ENCODE measurements around the gene UBR4. TPM values are rescaled to one million over a fixed set of nuclear protein-coding genes. Genes with fewer than 3 reads are reported as not detected.
A peak's percentile ranks its signal among the peaks of the same experiment; 100 is the strongest.

The UBR4 gene
- total RNA-seq, 1 donor from 2014 or later, result 186 TPM

DNA sequence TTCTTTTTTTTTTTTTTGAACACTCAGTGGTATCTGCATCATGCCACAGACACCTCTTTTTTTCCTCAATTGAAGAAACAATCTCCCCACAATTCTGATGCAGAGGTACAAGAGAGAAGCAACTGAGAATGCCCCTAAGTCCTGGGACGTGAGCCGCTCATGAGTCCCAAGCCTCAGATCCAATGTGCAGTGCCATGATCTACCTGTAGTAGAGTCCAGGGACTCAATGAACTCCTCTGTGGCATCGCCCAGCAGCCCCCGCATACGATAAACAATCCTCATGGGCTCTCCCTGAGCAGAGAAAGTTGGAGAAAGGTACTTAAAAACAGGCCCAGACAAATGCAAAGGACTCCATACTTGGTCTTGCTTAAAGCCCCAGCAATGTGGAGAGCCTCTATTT is 113.1 kb downstream of the UBR4 start:
- DNase-seq (ENCODE audit: extremely low read depth, low read depth, low spot score), result no peak

DNA sequence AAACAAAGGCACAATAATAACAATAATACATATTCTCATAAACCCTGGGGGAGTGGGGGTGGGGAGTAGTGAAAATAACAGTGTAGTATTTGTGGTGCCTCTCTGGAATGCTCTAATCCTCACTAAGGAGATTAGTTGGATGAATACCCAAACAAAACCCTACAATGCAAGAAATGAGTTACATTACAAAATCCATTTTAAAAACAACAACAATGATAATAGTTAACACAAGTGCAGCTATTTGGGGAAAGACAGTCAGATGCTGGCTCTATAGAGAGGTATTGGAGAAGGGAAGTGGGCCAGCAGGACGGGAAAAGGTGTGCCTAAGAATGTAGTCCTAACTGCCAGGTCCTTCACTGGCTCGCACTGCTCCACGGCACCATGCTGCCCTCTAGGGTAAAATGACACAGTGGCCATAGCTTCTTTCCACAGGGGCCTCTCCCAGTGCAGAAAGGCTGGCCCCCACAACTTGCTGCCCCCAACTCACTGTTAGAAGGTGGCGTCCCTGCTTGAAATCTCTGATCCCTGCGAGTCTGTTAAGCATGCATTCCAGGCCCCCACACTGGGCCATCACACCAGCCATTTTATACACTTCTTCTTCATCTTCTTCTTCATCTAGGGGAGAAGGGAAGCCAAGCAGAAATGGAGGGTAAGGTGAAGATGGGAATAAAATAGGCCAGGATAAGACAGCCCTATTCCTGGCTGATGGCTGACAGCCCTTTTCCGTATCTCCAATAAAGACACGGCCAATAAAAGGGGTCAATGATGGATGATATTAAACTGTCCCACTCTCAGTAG is 113.8 kb downstream of the UBR4 start:
- no peak for DNase-seq (ENCODE audit: extremely low read depth, low read depth, low spot score)

DNA sequence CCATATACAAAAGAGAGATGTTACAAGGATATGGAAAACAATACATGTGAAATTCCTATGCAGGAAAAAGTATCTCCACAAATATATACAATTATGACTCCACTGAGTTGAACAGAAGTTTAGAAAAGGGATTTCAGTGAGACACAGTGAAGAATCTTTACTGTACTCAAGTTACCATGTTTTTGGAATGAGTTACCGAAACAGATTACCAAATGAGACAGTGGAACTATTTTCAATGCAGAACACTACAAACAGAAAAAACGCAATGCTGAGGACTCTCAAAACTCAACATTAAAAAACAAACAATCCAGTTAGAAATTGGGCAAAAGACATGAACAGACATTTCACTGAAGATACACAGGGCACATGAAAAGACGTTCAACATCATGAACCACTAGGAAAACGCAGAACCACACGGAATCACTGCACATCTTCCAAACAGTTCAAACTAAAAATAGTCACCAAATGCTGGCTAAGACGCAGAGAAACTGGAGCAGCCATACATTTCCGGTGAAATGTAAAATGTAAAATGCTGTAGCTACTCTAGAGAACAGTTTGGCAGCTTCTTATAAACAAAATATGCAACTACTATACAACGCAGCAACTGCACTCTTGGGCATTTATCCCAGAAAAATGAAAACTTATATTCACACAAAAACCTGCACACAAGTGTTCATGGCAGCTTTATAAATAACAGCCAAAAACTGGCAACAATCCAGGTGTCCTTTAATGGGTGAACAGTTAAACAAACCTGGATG is 118.7 kb downstream of the UBR4 start:
- DNase-seq (ENCODE audit: extremely low read depth, low read depth, low spot score), result no peak

DNA sequence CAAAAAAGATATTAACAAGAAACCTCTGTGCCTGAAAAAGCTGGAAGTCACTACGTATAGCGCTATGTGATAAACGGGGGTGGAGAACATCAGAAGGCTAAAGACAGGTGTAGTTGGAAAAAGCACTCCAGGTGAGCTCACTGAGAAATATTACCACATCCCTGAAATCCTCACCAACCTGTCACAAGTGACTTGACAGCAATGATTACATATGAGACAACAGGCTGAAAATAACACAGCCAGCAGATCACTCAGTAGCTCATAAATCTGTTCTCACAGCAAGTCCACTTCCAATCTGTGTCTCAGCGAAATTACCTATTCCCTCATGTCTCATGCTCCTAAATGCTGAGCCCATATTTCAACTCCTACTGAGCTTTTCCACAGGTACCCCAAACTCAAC is 120.5 kb downstream of the UBR4 start:
- no peak for DNase-seq (ENCODE audit: extremely low read depth, low read depth, low spot score)

DNA sequence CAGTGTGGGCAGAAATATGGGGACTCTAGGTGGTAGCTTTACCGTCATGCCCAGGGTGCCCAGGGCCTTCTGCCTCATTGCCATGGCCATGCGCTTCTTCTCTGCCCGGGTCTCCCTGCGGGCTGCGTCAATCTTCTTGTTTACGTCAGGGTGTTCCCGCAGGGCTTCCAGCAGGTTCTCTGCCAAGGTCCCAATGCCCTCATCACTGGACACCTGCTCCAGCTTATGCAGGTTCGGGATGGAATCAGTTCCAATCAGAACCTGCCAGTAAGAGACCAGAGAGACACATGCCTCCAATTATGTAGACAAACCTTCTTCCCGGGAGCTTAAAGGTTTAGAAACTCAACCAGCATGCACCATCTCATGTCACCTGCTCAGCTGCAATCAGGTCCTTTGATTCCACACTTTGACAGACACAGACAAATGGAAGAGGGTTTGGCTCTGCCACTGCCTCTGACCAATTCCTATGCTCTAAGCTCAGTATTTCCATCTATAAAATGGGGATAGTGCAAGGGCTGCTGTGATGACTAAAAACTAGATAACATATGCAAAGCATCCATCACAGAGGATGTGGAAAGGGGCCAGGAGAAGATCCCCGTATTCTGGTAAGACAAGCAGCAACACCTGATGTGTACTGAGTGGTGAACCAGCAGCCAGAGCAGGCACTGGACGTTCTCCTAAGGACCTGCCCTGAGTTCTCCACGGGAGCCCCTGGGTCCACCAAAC is 121.2 kb downstream of the UBR4 start:
- DNase-seq (ENCODE audit: extremely low read depth, low read depth, low spot score), result no peak

DNA sequence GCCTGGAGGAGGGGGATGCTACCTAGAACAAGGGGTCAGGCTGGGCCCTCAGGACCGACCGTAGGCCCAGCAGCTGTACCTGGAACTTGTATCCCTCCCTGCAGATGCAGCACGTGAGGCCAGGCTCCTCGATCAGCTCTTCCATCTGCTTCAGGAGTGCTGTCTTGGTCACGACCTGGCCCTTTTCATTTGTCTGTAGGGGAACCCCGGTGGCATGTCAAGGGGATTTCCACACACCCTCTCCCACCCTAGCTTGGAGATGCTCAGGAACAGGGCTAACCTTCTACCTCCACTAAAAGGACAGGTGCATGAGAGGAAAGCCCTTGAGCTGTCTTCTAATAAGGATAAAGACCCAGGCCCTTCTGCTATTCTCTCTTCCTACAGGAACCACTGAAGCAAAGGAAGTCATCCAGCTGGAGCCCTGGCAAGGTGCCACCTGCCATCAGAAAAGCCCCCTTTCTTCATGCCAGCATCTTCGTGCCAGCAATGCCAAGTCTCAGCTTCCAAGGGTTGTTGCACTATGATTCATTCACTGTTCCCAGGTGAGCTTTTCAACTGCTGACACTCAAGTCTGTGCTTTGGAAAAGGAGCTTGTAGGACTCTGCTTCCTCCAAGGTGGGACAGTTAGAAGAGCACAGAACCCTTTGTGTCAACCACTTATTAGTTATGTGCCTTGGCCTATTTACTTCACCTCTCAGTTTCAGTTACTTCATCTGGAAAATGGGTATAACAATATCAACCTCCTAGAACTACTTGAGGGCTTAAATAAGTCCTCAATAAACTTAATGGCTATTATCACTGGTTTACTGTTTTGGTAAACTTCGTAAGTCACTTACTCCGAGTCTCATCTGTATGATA is 122.1 kb downstream of the UBR4 start:
- no peak for DNase-seq (ENCODE audit: extremely low read depth, low read depth, low spot score)

DNA sequence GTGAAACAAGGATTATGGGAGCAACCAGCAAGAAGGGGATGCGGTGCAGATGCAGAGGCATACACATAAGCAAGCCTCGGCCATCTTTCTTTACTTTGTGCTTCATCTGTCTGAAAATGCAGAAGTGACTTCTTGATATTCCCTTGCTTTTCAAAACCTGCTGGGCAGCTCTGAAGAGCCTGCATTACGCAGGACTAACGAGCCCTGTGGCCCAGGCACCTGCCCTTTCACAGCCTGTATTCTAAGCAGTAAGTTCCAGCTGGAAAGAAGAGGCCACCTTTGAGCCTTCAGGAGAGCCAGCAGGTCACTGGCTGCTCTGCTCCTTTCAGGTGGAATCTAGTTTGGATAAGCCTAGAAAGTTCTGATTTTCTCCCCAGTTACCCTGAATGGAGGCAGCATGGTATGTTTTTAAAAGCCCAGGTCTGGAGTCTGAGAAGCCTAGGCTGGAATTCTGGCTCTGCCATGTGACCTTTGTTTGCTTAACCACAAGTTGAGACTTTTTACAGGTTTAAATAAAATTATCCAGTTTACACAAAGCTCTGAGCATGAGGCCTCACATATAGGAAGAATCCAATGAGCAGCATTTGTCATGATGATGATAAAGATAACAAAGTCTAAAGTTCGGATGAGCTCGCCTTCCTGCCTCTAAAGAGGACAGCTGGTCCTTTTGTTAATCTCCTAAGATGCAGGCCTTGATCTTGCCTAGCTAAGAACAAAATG is 122.9 kb downstream of the UBR4 start:
- DNase-seq (ENCODE audit: extremely low read depth, low read depth, low spot score), result no peak

DNA sequence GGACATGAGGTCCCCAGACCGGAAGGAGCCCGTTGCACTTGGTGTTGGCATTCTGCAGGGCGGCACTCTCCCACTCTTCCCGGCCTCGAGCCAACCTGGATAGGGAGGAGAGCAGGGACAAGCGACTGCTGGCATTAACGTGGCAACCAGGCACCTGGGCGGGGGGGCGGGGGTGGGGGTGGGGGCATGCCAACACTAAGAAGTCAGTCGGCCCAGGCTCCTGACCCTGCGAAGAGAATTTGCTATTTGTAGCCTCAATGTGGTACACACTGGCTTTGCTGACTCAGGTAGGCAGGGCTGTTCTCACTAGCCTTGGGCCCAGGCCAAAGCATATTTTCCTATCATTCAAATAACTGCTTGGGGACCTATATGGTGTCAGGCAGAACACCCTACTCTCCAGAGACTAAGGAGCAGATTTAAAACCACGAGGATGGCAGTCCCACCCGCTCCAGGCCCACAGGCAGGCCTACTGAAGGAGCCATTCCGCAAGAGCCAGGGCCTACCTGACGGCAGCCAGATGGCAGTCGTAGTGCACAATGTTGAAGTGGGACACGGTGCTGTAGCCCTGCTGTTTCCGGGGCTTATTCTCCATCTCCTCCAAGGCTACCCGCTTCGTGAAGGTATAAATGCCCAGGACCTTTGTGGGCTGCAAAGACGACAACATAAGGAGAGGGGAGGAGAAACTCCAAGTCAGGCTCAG is 123.7 kb downstream of the UBR4 start:
- DNase-seq (ENCODE audit: extremely low read depth, low read depth, low spot score), result no peak

DNA sequence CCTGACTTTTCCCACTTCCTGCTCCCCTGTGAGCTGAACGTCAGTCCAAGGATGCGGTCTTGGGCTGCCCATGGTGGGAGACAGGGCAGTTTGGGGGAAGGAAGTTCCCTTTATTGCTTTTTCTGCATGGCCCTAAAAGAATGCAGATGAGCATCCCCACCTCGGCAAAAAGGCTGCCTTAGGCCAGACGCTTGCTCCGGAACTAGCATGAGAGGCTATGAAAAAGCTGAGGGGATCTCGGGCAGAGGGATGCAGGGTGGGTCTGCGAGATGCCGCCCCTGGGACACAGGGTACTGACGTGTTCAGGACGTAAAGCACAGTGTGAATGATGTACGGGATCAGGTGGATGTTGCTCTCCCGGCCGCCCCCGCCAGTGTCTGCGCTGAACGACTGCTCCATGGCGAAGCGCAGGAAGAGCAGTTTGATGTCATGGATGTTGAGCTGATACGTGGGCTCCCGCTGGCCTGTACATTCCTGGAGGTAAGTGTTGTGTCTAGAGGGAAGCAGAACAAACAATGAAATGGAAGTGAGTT is 125.8 kb downstream of the UBR4 start:
- DNase-seq (ENCODE audit: extremely low read depth, low read depth, low spot score), result no peak

DNA sequence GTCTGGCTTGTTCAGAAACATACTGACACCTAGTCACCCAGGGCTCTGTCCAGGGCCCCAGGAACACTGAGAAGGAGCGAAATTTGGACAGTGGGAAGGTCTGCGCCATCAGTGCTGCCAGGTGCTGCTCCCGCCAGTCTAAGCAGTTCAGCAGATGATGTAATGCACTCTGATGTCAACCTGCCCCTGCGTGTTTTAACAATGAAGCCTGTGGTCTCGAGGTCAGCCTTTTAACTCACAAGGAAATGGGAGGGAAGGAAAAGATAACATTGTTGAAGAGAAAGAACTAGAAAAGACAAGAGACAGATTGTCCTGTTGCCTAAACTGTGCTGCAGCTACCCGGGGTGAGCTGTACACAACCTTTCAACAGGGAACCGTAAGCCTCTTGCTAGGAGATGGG is 127.0 kb downstream of the UBR4 start:
- peak; percentile 64 for DNase-seq (ENCODE audit: extremely low read depth, low read depth, low spot score)

DNA sequence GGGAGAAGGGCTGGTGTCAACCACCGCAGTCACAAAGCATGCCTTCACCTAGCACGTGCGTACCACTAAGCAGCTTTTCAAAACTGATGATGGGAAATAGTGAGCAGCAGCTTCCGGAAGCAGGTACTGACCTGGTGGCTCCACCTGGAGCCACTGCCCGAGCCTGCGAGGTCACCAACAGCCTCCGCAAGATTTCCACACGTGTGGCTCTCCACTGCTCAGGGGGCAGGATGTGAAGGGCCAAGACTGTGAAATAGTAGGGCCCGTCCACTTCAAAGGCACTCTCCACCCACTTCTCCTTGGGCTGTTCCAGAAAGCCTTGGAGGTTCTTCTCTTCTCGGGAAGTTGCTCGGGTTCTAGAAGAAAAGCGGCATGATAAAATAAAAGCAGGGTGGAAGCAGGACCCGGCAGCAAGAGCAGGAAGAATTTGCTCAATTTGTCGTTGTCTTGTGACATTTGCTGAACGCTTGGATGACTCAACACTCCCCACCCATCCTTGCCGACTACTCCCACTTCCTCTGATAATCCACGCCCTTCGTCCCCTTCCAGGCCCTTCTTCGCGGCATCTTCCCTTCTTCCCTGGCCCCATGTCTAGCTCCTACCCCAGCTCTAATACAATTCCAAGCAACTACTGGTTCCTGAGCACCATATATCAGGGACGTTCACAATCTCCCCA is 128.7 kb downstream of the UBR4 start:
- DNase-seq (ENCODE audit: extremely low read depth, low read depth, low spot score), result peak; percentile 37

DNA sequence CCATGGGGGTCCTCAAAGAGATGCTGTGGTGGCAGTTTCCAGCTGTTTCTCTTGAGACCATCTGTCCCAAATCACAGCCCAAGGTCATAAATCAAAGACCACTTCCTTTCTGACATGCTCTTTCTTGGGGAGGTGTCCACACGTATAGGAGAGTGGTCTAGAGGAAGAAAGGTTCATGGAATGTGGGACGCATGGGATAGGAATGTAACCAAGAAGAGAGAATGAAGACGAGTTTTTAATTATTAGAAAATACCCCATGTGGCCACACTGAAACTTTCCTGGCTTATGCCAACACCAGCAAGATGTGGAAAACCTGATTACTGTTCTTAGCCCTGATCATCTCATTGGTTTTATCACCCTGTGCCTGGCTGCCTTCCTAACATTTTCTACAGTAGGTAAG is 129.3 kb downstream of the UBR4 start:
- no peak for DNase-seq (ENCODE audit: extremely low read depth, low read depth, low spot score)

DNA sequence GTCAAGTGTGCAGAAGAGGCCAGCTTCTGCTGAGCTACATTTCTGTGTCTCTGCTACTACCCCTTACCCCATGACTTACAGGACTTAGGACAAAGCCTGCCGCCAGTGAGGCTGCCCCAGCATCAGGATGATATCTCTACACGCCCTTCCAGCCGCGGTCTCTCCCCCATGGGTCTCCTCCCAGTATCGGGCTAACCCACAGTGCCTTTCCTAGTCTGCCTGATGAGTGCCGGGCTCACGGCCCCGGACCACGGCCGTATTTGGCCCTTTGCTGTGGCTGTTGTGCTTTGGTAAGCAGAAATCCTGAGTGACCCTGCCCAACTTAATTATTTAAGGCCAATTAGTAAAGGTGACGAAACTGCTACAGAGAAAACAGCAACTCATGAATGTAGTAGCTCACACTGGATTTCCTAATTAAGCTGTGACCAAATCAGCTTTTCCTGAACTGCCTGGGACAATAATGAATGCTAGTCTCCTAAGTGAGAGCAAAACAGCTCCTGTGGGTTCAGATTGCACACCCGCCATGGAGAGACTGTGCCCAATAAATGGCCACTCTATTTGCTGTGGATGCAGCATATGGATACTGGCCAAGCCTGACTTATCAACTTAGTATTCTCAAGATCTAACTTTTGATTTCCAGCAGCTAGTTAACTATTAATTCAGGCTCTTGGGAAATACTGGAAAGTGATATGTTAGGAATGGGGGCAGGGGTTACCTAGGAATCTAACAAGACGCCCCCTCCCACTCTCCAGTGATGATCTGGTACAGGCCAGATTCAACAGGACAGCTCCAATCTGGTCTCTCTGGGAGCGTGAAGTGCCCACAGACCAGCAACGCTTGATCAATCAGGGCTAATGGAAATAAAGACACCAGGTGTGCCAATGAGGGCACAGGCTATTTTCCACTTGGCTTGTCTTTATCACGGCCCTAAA is 130.3 kb downstream of the UBR4 start:
- DNase-seq (ENCODE audit: extremely low read depth, low read depth, low spot score), result no peak

DNA sequence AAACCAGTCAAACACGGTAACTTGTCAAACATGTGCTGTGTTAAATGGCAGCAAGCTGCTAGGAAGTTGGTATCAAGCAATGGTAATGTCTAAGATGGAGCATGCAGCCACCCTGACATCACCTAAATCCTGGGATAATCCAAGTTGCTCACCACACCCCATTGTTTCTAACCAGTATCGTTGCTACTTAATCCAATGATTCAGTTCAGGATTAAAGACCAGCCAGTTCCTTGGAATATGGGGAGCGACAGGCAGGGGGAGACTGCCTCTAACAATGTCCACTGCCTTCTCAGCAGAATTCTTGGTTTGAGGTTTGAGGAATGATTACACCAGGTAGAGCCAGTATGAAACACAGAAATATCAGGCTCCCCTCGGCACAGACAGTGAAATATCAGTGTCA is 131.5 kb downstream of the UBR4 start:
- DNase-seq (ENCODE audit: extremely low read depth, low read depth, low spot score), result no peak

DNA sequence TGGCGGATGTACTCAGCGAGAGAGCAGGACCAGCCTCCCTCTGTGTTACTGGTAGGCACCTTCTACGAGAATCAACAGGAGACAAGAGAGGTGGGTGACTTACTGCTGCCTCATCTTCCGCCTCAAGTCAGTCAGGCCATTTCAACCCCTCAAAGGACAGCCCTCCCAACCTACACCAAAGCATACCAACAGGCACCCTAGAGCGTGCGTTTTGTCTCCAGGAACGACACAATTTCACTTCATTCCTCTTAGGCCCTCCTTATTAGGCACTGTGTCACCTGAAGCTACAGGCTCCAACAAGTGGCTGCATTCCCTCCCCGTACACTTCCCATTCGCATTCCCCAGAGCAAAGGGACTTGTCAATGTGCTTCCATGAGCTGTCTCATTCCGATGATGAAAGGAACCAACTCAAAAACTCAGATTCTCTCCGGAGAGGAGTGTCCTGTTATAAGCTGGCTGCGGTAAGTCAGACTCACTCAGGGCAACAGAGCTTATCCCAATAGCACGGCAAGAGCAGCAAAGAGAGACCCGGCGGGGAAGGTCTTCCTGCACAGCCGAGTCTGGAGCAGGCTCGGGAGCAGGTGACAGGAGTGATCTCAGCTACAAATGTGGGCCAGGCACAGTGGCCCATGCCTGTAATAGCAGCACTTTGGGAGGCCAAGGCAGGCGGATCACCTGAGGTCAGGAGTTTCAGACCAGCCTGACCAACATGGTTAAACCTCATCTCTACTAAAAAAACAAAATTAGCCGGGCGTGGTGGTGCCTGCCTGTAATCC is 133.0 kb downstream of the UBR4 start:
- no peak for DNase-seq (ENCODE audit: extremely low read depth, low read depth, low spot score)

DNA sequence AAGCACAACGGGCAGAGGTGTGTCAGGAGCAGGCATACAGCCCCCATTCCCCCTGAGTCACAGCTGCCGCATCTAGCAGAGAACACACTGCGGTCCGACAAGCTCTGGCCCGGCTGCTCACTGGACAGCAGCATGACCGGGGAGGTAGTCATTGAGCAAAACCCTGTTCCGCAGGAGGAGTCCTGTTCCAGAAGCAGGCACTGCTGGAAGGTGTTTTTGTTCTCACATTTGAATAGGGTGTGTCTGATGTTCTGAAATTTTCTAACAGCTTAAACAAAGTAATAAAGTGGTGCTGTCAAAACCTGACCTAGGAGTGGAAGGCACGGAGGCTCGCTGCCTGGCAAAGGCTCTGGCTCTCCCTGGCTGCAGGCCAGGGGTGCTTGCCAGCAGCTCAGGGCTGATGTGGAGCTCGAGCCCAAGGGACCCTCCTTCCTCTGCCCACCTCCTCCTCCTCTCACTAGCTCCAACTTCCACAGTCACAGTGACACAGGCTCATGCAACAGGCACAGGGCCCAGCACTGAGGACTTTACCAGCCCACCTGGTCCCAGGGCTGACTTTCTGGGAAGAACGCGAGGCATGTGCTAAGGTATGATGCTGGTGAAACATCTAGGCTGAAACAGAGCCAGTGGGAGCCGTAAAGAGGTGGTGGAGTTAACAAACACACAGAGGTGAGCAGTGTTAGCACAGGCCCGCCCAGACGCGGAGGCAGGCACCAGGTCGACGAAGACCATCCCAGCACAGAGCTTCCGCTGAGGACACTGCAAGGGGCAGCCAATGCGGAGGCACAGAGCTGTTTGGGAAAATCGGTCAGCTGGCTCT is 135.0 kb downstream of the UBR4 start:
- DNase-seq (ENCODE audit: extremely low read depth, low read depth, low spot score), result no peak

Data from glomerular endothelial cell (primary cell).